ENCODE data around the gene FHAD1.
A peak's percentile ranks its signal among the peaks of the same experiment; 100 is the strongest.

FHAD1 gene

GRCh38 chr1:15345705-15346345 lies 98.8 kb downstream of the FHAD1 start:
- DNase-seq (ENCODE audit: low spot score) = peak; percentile 54

GRCh38 chr1:15346346-15347030 lies 99.5 kb downstream of the FHAD1 start:
- no peak for DNase-seq (ENCODE audit: low spot score)

- no peak for DNase-seq (ENCODE audit: low spot score)
Observed at GRCh38 chr1:15347182-15347581, 100.2 kb downstream of the FHAD1 start.

- no peak for DNase-seq (ENCODE audit: low spot score)
Observed at GRCh38 chr1:15348648-15349047, 101.6 kb downstream of the FHAD1 start.

DNA sequence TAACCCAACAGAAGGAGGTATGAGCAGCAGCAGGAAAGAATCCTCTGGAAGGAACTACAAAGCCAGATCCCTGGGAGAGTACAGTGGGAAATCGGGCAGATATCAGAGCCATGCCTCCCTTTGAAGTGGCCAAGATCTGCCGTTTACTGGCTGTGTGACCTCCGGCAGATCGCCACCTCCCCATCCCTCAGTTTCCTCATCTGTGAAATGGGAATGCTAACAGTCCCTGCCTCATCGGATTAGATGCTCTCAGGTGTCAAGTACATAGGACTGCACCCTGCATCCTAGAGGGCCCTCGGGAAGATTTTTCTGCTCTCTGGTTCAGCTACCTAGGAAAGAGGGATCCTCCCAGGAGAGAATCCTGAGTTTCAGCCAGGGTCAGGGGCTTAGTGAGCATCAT lies 102.1 kb downstream of the FHAD1 start:
- no peak for DNase-seq (ENCODE audit: low spot score)

DNA sequence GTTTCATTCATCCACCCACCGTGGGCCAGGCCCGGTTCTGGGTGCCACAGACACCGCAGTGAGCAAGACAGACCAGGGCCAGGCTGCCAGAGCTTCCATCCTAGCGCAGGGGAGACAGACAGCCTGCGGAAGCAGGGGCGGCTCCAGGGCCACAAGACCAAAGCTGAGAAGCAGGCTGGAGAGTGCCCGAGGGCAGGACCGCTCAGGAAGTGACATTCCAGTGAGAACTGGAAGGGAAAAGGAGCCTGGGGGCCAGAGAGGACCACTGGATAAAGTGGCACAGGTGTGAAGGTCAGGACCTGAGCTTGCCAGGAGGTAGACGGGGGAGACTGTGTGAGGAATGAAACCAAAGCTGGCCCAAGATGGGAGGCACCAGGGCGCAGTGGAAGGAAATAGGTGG lies 103.1 kb downstream of the FHAD1 start:
- no peak for DNase-seq (ENCODE audit: low spot score)

GRCh38 chr1:15350551-15351200 lies 103.7 kb downstream of the FHAD1 start:
- DNase-seq (ENCODE audit: low spot score) = no peak

DNA sequence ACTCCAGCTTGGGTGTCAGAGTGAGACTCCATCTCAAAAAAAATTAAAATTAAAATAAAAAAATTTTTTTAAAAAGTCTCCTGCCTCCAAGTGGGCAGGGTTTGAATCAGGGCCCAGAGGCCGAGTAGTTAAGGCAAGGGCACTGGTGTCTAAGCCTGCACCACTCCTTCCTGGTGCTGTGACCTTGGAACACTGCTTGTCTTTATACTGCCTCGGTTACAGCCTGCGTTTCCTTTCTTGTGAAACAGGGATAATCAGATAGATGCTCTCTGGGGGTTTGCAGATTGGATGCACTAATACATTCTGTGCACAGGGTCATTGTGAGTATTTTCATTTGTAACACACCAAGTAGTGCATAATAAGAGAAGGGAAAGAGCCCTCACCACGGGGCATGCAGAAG lies 104.3 kb downstream of the FHAD1 start:
- no peak for DNase-seq (ENCODE audit: low spot score)

- DNase-seq (ENCODE audit: low spot score) = no peak
Observed at GRCh38 chr1:15352128-15352957, 105.3 kb downstream of the FHAD1 start.

- no peak for DNase-seq (ENCODE audit: low spot score)
Observed at GRCh38 chr1:15353839-15354579, 107.0 kb downstream of the FHAD1 start.

GRCh38 chr1:15354580-15354965 lies 107.5 kb downstream of the FHAD1 start:
- no peak for DNase-seq (ENCODE audit: low spot score)

DNA sequence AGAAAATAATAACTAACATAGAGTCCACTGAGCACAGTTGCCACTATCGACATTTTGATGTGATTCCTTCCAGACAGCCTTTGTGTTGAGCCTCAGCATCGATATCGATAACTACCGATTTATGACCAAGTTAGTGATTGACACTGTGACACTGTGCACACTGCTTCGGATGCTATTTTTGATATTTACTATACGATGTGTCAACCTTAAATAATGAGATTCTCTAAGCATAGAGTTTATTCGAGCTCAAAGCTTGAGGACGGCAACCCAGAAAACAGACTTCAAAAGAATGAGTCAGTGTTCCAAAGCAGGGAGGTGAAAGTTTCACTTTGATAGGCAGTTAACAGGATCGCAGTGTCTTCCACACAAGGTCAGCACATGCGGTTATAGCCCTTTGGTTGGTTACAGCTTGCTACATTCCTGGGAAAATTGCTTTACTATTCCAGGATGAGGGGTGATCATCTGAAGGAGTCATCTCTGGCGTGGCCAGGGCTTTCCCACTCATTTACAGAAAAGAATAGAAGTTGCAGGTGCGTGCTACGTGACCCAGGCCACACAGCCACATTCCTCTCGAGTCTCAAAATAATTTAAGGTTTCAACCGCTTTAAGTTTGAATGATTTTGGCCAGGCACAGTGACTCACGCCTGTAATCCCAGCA lies 109.1 kb downstream of the FHAD1 start:
- no peak for DNase-seq (ENCODE audit: low spot score)

DNA sequence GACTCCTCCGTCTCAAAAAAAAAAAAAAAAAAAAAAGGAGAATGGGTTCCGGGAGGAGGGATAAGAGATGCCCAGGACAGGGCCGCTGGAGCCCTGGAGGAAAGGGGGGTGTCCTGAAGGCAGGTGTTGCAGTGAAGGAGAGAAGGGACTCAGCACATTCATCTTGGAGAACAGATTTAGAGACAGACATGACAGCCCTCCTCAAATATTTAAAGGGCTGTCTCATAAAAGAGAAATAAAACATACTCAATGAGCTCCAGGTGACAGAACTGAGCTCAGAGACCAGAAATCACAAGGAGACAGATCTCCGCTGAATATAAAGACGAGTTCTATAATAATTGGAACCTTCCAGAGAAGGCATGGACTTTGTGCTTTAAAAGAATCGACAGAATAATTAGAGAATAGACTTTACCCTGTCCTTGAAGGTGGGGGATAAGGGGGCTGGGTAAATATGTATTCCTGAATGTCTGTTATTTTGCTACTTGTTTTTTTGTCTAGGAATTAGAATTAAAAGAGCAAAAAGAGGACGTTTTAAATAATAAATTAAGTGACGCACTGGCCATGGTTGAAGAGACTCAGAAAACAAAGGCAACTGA lies 110.7 kb downstream of the FHAD1 start:
- no peak for DNase-seq (ENCODE audit: low spot score)

DNA sequence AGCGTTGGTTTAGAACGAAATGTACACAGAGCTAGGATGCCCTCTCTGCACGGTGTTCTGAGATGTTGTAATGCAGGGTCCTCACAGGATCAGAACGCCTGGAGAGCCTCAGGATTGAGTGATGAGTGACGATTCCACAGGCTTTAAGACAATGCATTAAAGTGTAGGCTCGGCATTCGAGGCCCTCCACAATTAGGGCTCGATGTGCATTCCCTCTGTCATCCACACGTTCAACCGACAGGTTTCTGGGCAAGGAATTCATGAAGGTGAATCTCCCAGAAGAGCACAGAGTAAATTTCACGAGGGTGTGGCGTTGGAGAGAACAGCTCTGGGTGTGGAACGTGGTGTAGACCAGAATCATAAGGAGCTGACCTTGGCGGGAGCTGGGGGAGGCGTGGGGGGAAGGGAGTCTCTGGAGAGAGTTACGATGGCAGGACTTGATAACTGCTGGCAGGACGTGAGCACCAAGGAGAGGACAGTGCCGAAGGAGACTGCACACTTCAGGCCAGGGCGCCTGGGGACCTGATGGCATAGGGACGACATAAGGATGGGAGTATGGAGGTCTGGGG lies 111.6 kb downstream of the FHAD1 start:
- DNase-seq (ENCODE audit: low spot score) = no peak

DNA sequence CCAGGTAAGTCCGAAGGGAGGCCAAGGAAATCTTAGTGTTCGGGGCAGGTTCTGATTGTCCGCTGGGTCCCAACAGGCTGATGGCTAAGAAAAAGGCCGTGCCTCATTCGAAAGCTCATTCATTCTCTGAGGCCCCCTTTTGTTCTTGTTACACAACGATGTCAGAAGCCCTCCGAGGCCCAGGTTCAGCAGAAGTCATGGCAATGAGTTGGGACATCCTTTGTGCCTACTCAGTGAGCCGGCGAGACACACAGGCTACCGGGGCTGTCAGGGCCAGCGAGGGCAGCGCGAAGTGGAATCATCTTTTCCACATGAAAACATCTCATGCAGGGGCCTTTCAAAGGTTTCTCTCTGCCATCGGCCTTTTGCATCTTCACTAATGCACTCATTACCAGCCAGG lies 113.7 kb downstream of the FHAD1 start:
- DNase-seq (ENCODE audit: low spot score) = no peak

- DNase-seq (ENCODE audit: low spot score) = no peak
Observed at GRCh38 chr1:15362096-15362736, 115.2 kb downstream of the FHAD1 start.

GRCh38 chr1:15362737-15363128 lies 115.7 kb downstream of the FHAD1 start:
- no peak for DNase-seq (ENCODE audit: low spot score)

GRCh38 chr1:15364740-15365139 lies 117.7 kb downstream of the FHAD1 start:
- DNase-seq (ENCODE audit: low spot score) = no peak

DNA sequence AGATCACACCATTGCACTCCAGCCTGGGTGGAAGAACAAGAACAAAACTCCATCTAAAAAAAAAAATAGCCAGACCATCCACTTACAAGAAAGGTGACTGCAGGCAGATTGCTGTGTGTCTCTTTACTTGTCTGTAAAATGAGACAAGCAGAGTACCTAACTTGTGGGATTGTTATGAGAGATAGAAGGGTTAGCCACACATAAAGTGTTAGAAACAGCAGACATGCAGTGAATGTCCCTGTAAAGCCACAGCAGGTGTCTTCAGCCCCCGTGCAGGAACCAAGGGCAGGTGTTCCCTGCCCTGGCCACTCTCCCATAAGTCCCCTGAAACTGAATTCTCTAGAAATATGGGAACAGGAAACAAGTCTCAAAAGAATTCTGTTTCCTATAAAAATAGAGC lies 121.9 kb downstream of the FHAD1 start:
- no peak for DNase-seq (ENCODE audit: low spot score)

DNA sequence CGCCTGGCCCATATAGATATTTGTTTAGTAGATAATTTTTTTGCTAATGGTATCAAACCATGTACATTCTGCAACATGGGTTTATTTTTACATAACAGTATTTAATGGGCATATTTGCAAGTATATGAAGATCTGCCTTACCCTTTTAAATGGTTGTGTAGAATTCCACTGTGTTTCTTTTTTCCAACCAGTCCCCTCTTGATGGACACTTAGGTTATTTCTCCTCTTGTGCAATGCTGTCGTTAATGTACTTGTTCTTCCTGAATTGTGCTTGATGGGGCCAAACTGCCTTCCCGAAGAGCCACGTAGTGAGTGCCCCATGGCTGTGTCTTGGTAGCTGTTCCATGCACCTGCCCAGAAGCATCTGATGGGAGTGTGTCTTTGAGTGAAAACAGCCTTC lies 123.2 kb downstream of the FHAD1 start:
- no peak for DNase-seq (ENCODE audit: low spot score)

Data from pons (tissue), 1 donor.